Esophagus muscularis mucosa (tissue), 4 donors: ENCODE data around the gene CEP131.

Experiments used
- CTCF ChIP-seq, 3 experiments: fragments of 200-600 bp in 2 of 3; fragments of 450-650 bp in 1 of 3; sonication (generic) in 2 of 3; IDR thresholded peaks; one replicate each; pipeline ENCODE4 v1.5.1; 2017 to 2019; ENCODE audit warnings: antibody characterized with exemption in 3 of 3, mild to moderate bottlenecking in 2 of 3, moderate library complexity in 1 of 3
- EP300 ChIP-seq: sonication (generic); formaldehyde crosslinking; IDR thresholded peaks from one replicate; pipeline ENCODE4 v1.6.1; 2017; ENCODE audit warnings: antibody characterized with exemption
- POLR2A ChIP-seq: fragments of 450-650 bp; IDR thresholded peaks from one replicate; pipeline ENCODE4 v1.6.1; 2017; ENCODE audit warnings: antibody characterized with exemption, moderate library complexity, mild to moderate bottlenecking, low read depth
- POLR2AphosphoS5 ChIP-seq, 2 donors: sonication (generic); formaldehyde crosslinking; IDR thresholded peaks; one replicate each; pipeline ENCODE4 v1.6.1; 2017; ENCODE audit warnings: antibody characterized with exemption in 2 of 2

DNA sequence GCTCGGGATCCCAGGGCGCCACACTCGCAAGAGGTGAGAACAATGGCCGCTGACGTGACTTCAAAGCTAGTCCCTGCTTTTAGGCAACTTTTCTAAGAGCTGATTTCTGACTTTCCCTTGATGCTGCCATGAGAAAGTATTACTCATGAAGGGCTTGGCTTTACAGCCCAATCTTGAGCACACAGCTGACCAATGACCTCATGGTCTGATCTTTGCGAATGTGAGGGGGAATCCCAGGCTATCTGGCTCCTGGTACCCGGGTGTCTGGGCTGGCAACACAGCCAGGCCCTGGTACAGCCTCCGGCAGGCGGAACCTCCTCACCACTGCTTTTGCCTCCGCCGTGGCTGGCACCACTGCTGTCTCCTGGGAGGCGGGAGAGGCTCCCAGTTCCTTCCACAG lies 33.9 kb upstream of the CEP131 start:
- no peak for TF ChIP-seq POLR2AphosphoS5 (IDR thresholded peaks at IDR 0.05)
- no peak for TF ChIP-seq POLR2A
- TF ChIP-seq CTCF (IDR thresholded peaks at IDR 0.05), result no peak
- TF ChIP-seq EP300, result no peak
